ENCODE measurements around the gene NBEA.

DNA sequence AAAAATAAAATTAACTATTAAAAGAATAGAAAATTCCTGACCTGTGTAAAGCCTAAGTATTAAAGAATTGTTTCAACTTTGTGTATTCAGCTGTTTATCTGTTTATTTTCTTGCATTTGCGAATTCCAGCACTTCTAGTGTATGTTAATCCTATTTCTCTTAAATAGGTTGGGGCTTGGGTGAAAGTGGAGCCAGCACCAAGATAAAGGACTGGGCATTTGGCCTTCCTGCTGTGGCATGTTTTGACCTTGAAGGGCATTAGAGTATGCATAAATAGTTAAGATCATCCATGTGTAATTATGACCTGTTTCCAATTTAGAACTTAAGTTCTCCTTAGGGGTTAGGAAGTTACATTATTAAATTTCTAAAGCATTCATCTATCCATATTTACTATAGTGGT is 151.3 kb downstream of the NBEA start:
- TF ChIP-seq, protein P1, sequence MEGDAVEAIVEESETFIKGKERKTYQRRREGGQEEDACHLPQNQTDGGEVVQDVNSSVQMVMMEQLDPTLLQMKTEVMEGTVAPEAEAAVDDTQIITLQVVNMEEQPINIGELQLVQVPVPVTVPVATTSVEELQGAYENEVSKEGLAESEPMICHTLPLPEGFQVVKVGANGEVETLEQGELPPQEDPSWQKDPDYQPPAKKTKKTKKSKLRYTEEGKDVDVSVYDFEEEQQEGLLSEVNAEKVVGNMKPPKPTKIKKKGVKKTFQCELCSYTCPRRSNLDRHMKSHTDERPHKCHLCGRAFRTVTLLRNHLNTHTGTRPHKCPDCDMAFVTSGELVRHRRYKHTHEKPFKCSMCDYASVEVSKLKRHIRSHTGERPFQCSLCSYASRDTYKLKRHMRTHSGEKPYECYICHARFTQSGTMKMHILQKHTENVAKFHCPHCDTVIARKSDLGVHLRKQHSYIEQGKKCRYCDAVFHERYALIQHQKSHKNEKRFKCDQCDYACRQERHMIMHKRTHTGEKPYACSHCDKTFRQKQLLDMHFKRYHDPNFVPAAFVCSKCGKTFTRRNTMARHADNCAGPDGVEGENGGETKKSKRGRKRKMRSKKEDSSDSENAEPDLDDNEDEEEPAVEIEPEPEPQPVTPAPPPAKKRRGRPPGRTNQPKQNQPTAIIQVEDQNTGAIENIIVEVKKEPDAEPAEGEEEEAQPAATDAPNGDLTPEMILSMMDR (IDR thresholded peaks at IDR 0.05) = no peak
- TF ChIP-seq POLR2AphosphoS5 (IDR thresholded peaks at IDR 0.05; ENCODE audit: insufficient read depth in 1 of 2, low read depth in 1 of 2) = no peak
- TF ChIP-seq POLR2A (IDR thresholded peaks at IDR 0.05) = no peak

Measured in vagina (tissue), 2 donors.